SH-SY5Y (cell line): Measurements from ENCODE around the gene INSIG1.

Source experiments
- GATA2 ChIP-seq: IDR thresholded peaks from 2 replicates; pipeline ENCODE4 v1.6.1; 2011; ENCODE audit warnings: mild to moderate bottlenecking, low read depth, low read length
- GATA3 ChIP-seq: IDR thresholded peaks from 2 replicates; pipeline ENCODE4 v1.6.1; 2011; ENCODE audit warnings: low read depth, mild to moderate bottlenecking, low read length, moderate library complexity

Gene INSIG1

DNA sequence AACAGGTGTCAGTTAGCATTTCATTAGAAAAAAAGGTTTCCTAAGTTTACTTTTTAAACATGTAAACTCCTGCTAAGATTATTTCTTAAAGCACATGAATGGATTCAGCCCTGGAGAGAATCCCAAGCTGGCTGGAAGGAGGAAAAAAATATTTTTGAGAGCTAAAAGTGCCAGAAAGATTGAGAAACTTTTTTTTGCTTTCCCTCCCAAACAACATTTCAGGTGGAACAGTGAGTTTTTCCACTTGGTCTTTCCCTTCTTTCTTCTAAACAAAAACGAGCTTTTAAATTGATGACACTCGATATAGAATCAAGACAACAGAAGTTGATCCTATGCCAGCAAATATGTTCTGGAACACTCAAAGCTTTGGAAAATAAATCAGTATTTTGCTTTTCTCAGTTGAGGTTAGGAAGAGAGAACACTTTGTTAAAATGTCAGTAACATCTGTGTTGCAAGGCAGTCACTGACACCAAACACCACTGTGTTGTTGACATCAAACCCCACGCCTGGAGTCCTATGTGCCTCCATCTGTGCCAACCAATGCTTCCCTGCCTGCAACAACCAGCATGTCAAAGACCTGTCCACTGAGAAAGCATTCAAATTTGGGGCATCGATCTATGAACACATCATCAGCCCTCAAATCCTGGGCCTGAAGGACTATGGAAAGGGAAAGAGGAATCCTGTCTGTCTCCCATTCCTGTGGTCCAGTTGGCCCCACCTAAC lies 22.9 kb upstream of the INSIG1 start:
- TF ChIP-seq GATA2 (no peak), GATA3 (no peak)

- TF ChIP-seq GATA2, result no peak
- no peak for TF ChIP-seq GATA3
Observed at GRCh38 chr7:155276042-155276799, 21.5 kb upstream of the INSIG1 start.

- TF ChIP-seq GATA3, result no peak
- no peak for TF ChIP-seq GATA2
Observed at GRCh38 chr7:155276800-155277375, 20.8 kb upstream of the INSIG1 start.

GRCh38 chr7:155277385-155277994 lies 20.2 kb upstream of the INSIG1 start:
- TF ChIP-seq GATA3, result no peak
- TF ChIP-seq GATA2, result no peak

- TF ChIP-seq GATA2, result no peak
- TF ChIP-seq GATA3, result no peak
Observed at GRCh38 chr7:155278921-155279320, 18.8 kb upstream of the INSIG1 start.

DNA sequence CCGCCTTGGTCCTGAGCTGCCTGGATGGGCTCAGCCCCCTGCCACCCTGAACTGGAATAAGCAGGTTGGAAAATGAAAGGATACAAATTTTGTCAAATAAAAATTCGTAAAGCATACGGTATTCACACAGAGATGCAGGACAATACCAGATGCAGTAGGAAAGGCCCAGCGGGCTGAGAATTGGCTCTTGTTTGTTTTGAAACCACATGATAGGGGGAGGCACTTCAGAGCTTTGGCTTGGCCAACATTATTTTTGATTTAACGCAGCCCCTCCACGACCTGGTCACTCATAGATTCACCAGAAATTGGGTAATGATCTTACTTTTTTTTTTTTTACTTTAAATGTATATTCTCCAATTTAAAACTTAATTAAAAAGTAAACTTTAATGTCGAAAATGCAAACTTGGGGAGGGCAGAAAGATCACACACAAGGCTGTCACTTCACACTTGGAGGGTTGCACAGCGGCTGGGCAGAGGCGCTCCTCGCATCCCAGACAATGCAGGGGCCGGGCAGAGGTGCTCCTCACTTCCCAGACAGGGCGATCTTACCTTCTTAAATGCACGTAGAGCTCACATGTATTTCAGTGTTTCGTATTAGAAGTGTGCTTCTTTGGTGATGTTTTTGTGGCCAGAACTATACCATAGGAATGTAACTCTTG lies 17.8 kb upstream of the INSIG1 start:
- TF ChIP-seq GATA2, result no peak
- TF ChIP-seq GATA3, result no peak

DNA sequence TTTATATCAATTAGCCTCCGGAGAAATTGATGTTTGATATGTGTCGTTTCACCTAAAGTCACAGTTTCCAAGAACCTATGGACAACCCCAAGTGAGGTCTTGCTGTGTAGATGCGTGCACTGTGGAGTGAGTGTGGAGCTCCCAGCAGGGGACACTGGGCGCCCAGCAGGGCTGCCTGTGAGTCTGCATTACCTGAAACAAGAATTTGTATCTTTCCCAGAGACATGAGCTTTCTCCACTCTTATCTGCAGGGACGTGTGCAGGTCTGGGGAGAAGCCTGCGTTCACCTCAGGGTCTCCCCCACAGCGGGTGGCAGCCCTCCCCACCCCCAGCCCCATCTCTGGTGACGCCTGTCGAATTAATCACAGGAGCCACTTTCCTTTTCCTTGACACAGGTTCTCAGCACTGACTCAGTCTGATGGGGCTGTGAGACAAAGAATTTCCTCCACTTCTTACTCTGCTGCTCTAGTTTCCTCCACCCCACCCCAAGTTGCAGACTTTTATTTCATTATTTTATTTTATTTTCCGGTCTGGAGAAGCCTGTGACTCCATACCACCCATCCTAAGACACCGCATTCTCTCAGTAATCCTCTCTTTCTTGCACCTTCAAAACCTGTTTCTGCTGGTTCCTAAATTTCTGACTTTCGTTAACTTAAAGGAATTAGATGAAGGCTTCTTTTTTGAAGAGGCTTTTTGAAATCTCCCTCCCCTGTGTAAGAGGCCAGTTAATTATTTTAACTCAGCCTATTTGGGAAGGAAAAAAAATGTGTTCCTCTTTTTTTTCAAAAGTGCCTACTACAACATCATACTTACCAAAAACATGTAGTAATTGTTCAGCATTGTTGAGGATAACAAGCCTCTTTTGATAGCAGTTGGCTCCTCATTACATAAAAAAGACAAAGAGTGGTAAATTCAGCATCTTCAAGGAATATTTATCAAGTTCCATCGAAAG lies 17.0 kb upstream of the INSIG1 start:
- TF ChIP-seq GATA3, result no peak
- TF ChIP-seq GATA2, result no peak

GRCh38 chr7:155281398-155281969 lies 16.2 kb upstream of the INSIG1 start:
- TF ChIP-seq GATA3 (no peak), GATA2 (no peak)

- no peak for TF ChIP-seq GATA2
- no peak for TF ChIP-seq GATA3
Observed at GRCh38 chr7:155282671-155283070, 15.0 kb upstream of the INSIG1 start.

- no peak for TF ChIP-seq GATA3
- TF ChIP-seq GATA2, result no peak
Observed at GRCh38 chr7:155283565-155284194, 14.0 kb upstream of the INSIG1 start.

DNA sequence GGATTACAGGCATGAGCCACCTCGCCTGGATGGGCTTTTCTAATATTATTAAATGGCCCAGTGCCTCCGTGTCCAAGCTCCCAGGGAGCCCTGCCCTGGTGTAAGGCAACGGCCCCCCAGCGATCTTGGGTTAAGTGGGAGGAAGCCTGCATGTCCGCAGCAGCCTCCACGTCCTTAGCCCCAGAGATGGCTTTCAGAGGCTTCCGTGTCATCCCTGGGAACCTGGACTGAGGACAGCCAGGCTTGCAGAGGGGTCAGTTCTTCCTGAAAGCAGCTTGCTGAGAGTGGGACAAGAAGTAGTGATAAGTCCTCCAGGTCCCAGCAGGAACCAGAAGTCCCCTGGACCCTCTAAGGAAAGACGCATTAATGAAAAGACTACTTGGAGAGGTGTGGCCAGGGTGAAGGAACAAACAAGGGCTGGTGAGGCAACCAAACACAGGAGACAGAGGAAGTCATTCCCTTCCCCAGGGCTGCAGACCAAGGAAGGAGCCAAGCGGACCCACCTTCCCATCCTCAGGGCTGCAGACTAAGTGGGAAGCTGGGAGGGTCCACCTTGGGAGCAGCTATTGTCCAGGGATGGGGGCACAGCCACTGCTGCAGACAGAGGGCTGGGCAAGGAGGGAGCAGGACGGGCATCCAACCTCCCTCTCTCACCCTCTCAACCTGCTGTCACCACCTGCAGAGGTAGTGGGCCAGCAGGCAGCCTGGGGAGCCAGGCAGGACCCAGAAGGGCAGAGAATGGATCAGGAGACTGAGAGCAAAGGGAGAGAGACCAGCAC lies 13.0 kb upstream of the INSIG1 start:
- TF ChIP-seq GATA2, result no peak
- no peak for TF ChIP-seq GATA3

DNA sequence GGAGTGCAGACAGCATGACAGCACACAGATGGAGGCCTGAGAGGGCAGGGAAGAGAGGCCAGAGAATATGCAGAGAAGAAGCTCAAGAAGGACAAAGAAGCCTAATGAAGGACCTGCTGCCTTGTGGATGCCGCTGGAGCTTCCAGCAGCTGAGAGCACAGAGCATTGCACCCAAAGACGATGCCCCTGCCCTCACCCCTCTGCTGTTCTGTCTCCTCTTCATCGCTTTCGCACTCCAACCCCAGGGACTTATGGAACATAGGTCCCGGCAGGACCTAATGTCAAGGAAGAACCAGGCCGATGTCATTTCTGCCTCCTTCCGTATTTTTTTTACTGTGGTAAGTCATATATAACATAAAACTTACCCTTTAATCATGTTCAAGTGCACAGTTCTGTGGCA lies 12.3 kb upstream of the INSIG1 start:
- TF ChIP-seq GATA2, result no peak
- TF ChIP-seq GATA3, result no peak
